ENCODE results near the gene ANGPTL3.
"Not testable (repeated sequence)": the region's sequence is repeated elsewhere in the genome, so short reads cannot be mapped to it uniquely, and the experiment has no call there.

ANGPTL3 gene

DNA sequence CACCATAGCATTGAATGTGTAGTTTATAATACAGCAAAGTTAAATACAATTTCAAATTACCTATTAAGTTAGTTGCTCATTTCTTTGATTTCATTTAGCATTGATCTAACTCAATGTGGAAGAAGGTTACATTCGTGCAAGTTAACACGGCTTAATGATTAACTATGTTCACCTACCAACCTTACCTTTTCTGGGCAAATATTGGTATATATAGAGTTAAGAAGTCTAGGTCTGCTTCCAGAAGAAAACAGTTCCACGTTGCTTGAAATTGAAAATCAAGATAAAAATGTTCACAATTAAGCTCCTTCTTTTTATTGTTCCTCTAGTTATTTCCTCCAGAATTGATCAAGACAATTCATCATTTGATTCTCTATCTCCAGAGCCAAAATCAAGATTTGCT is at the start of gene ANGPTL3:
Gene ANGPTL3 (plus strand): TSS at position 240 of the 400 bp plus-strand sequence. CDS start 47 bp downstream, at position 287.
- FAIRE-seq: peak; percentile 36

DNA sequence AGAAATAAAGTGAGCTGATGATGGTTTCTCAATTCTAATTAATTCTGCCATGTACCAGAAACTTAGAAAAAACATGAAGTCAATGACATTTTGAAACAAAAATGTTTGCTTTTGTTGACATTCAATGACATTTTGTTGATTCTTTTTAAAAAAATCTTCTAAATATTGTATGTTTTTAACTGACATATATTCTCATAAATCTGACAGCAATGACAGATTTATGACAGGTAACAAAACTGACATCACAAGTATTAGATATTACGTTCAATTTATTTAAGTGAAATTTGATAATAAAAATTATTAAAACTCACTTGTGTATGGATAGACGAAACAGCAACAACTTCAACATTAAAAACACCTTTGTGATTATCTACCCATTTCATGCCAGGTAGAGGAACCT is 36.0 kb upstream of the ANGPTL3 start:
- FAIRE-seq: no peak

DNA sequence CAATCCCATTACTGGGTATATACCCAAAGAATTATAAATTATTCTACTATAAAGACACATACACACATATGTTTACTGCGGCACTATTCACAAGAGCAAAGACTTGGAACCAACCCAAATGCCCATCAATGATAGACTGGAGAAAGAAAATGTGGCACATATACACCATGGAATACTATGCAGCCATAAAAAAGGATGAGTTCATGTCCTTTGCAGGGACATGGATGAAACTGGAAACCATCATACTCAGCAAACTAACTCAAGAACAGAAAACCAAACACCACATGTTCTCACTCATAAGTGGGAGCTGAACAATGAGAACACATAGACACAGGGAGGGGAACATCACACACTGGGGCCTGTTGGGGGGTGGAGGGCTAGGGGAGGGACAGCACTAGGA is 30.1 kb upstream of the ANGPTL3 start:
- FAIRE-seq: not testable (repeated sequence)

- FAIRE-seq: not testable (repeated sequence)
Observed at GRCh38 chr1:62567926-62568325, 29.4 kb upstream of the ANGPTL3 start.

DNA sequence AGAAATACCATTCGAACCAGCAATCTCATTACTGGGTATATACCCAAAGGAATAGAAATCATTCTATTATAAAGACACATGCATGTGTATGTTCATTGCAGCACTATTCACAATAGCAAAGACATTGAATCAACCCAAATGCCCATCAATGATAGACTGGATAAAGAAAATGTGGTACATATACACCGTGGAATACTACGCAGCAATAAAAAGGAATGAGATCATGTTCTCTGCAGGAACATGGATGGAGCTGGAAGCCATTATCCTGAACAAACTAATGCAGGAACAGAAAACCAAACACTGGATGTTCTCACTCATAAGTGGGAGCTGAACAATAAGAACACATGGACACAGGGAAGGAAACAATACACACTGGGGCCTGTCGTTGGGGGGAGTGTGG is 25.8 kb upstream of the ANGPTL3 start:
- not testable (repeated sequence) for FAIRE-seq

DNA sequence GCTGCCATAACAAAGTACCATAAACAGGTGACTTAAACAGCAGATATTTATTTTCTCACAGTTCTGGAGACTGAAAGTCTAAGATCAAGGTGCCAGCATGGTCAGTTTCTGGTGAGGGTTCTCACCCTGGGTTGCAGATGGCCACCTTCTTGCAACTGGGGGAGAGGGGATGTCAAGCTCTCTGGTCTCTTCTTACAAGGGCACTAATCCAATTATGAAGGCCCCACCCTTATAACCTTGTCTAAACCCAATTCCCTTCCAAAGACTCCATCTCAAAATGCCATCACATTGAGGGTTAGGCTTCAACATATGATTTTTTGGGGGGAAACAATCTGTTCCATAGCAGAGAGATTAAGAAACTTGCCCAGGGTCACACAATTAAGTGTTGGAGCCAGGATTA is 24.8 kb upstream of the ANGPTL3 start:
- FAIRE-seq: no peak

DNA sequence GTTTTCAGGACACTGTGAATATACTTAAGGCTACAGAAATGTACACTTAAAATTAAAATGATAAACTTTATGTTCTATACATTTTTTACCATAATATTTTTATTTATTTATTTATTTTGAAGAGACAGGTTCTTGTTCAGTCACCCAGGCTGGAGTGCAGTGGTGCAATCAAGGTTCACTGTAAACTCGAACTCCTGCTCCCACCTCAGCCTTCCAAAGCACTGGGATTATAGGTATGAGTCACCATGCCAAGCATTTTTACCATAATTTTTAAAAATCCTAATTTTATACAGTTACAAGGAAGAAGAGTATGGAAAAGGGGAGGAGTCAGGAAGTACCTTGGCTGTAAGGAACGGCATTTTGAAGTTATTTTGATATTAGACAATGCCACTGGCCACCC is 23.6 kb upstream of the ANGPTL3 start:
- FAIRE-seq: no peak

- no peak for FAIRE-seq
Observed at GRCh38 chr1:62585469-62586155, 11.7 kb upstream of the ANGPTL3 start.

GRCh38 chr1:62588000-62588399 is 9.3 kb upstream of the ANGPTL3 start:
- no peak for FAIRE-seq

GRCh38 chr1:62589321-62589720 is 8.0 kb upstream of the ANGPTL3 start:
- FAIRE-seq: no peak

- no peak for FAIRE-seq
Observed at GRCh38 chr1:62590255-62590969, 6.9 kb upstream of the ANGPTL3 start.

DNA sequence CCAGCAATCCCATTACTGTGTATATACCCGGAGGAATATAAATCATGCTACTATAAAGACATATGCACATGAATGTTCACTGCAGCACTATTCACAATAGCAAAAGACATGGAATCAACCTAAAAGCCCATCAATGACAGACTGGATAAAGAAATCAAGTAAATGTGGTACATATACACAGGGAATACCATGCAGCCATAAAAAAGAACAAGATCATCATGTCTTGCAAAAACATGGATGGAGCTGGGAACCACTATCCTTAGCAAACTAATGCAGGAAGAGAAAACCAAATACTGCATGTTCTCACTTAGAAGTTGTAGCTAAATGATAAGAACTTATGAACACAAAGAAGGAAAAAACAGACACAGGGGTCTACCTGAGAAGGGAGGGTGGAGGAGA is 6.4 kb upstream of the ANGPTL3 start:
- no peak for FAIRE-seq

GRCh38 chr1:62593825-62594394 is 3.4 kb upstream of the ANGPTL3 start:
- FAIRE-seq: no peak

- no peak for FAIRE-seq
Observed at GRCh38 chr1:62595647-62596046, 1.7 kb upstream of the ANGPTL3 start.

DNA sequence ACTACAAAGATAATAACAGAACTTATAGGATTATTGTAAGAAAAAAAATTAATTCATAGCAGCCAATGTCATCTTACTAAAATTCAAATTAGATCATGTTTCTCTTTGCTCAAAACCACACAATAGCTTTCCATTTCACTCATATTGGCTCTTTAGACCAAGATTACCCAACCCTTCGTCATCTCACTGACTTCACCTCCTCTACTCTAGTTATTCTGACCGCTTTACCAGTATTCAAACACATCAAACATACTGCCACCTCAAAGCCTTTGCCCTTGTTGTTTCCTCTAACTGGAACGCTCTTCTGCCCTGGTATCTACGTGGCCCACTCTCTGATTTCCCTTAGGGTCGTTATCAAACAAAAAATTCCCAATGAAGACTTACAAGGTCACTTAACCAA is 1.7 kb downstream of the ANGPTL3 start:
- no peak for FAIRE-seq

DNA sequence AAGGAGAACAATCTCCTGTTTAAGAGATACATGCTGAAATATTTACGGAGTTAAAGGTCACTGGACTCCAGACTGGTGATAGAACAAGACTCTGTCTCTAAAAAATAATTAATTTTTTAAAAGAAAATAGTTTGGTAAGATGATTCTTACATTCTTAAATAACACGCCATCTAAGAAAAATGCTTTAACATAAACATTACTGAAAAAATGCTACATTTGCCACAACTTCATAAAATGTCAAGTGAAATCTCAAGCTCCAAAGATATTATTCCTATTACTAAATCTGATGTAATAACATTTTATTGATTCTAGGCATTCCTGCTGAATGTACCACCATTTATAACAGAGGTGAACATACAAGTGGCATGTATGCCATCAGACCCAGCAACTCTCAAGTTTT is 4.1 kb downstream of the ANGPTL3 start:
- no peak for FAIRE-seq

DNA sequence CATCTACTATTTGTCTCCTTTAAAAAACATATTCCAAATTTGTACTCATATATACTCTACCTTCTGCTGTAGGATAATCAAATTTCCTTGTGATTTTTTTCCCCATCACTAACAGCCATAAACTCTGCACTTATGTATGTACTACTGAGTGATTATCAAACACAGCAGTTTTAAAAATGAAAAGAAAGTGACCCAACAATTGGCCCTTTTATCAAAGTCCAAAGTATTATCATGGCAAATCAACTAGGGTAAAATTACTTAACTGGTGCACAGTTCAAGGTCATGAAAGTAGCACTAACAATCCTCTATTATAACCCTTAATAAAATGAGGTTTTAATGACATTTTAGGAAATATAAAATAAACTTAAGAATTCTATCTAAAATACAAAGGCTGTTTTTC is 11.6 kb downstream of the ANGPTL3 start:
- FAIRE-seq: no peak

DNA sequence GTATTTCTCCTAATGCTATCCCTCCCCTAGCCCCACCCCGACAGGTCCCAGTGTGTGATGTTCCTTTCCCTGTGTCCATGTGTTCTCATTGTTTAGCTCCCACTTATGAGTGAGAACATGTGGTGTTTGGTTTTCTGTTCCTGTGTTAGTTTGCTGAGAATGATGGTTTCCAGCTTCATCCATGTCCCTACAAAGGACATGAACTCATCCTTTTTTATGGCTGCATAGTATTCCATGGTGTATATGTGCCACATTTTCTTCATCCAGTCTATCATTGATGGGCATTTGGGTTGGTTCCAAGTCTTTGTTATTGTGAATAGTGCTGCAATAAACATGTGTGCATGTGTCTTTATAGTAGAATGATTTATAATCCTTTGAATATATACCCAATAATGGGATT is 13.3 kb downstream of the ANGPTL3 start:
- FAIRE-seq: not testable (repeated sequence)

GRCh38 chr1:62612770-62613169 is 15.4 kb downstream of the ANGPTL3 start:
- FAIRE-seq: no peak

DNA sequence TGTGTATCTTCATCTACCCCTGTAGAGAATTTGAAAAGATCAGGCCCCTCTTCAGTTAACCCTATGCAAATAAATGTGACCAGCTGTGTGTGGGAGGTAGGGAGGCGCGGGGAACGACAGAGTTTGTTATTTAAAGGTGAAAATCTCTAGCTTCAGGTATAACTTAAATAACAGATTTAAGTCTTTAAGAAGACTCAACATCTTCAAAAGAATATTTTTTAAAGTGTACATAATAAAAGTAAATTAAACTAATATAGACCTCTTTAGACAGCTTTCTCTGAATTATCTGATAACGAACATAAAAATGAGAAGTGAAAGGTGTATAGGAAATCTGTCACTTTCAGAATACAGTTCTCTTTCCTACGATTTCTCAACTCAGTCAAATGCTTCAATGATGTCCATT is 16.0 kb downstream of the ANGPTL3 start:
- FAIRE-seq: no peak

- FAIRE-seq: no peak
Observed at GRCh38 chr1:62613890-62614289, 16.6 kb downstream of the ANGPTL3 start.

DNA sequence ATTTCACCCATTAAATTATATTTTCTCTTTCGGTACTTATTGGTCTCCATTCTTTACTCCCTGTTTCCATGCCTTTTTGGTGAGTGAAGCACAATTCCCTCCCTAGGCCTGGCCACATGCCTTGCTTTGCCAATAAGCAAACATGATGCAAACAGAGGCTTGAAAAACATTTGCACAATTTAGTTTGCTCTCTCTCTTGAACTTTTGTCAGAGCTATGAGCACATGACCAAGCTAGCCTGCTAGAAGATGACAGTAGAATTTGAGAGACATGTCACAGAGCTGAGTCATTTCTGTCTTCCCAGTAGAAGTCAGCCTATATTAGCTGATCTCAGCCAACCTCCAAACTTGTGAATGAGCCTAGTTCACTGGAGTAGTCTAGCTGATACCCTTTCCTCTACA is 24.6 kb downstream of the ANGPTL3 start:
- no peak for FAIRE-seq

GRCh38 chr1:62625415-62625814 is 28.1 kb downstream of the ANGPTL3 start:
- no peak for FAIRE-seq

- FAIRE-seq: no peak
Observed at GRCh38 chr1:62628506-62628905, 31.2 kb downstream of the ANGPTL3 start.
